A673 (cell line): ENCODE results near the gene PGP. TPM values are rescaled to one million over a fixed set of nuclear protein-coding genes. Genes with fewer than 3 reads are reported as not detected.

ENCODE experiments used
- BruUV-seq: library from RNA; stranded (reverse); fragments of 400-500 nt; replicated peaks from 2 replicates; lab custom pipeline; 2021; lab: Mats Ljungman, UMichigan
- CTCF ChIA-PET: fragments of 300-600 bp; sonication (Branson Sonifier 250); formaldehyde crosslinking; loops from one replicate; lab custom pipeline; 2022; ENCODE audit warnings: antibody characterized with exemption; lab: Charles Lee
- POLR2A ChIA-PET: fragments of 300-600 bp; sonication (Branson Sonifier 250); formaldehyde crosslinking; loops from one replicate; lab custom pipeline; 2022; ENCODE audit warnings: antibody characterized with exemption; ENCODE audit not compliant: low non-redundant PET; lab: Charles Lee
- DNase-seq: peaks from one replicate; pipeline ENCODE4 v3.0.0-alpha.2; 2015; ENCODE audit warnings: low spot score
- H3K27ac ChIP-seq: fragments of 200-600 bp; sonication (generic); 2 replicates; pipeline ENCODE4 v1.5.1; 2016; ENCODE audit warnings: mixed run types, low read depth, mild to moderate bottlenecking, mixed read lengths, antibody characterized with exemption, low read length; ENCODE audit not compliant: poor library complexity, severe bottlenecking
- H3K27me3 ChIP-seq: fragments of 200-600 bp; sonication (generic); replicated peaks from 2 replicates; pipeline ENCODE4 v1.6.1; 2017; ENCODE audit warnings: mixed run types, low read depth, mild to moderate bottlenecking, mixed read lengths, antibody characterized with exemption, low read length; ENCODE audit not compliant: insufficient read depth, poor library complexity
- H3K36me3 ChIP-seq: fragments of 200-600 bp; sonication (generic); 2 replicates; pipeline ENCODE4 v1.6.1; 2016; ENCODE audit warnings: mixed run types, mild to moderate bottlenecking, mixed read lengths, antibody characterized with exemption, low read length; ENCODE audit not compliant: insufficient read depth, poor library complexity, severe bottlenecking
- H3K4me1 ChIP-seq: fragments of 200-600 bp; sonication (generic); 2 replicates; pipeline ENCODE4 v1.6.1; 2017; ENCODE audit warnings: mixed run types, mild to moderate bottlenecking, mixed read lengths, antibody characterized with exemption, low read length; ENCODE audit not compliant: insufficient read depth, poor library complexity, severe bottlenecking
- H3K4me3 ChIP-seq: fragments of 200-600 bp; sonication (generic); 2 replicates; pipeline ENCODE4 v1.5.1; 2016; ENCODE audit warnings: low read depth, mixed run types, mild to moderate bottlenecking, mixed read lengths, low read length; ENCODE audit not compliant: poor library complexity, severe bottlenecking
- H3K9me3 ChIP-seq: fragments of 200-600 bp; sonication (generic); 2 replicates; pipeline ENCODE4 v1.6.1; 2016; ENCODE audit warnings: mixed run types, low read depth, mild to moderate bottlenecking, mixed read lengths, antibody characterized with exemption, low read length; ENCODE audit not compliant: poor library complexity, severe bottlenecking
- EZH2 ChIP-seq: fragments of 200-600 bp; sonication (generic); IDR thresholded peaks from 2 replicates; pipeline ENCODE4 v1.6.1; 2017; ENCODE audit warnings: borderline replicate concordance, low read depth, mild to moderate bottlenecking, mixed read lengths, antibody characterized with exemption, low read length; ENCODE audit not compliant: poor library complexity, severe bottlenecking
- intact Hi-C: fragments of 100-400 bp; cut with micrococcal nuclease; formaldehyde crosslinking; loops from one replicate; pipeline ENCODE4 v1.10.0; 2022; ENCODE audit not compliant: unreplicated experiment
- total RNA-seq: library from RNA; stranded (reverse); gene quantifications from 2 replicates; pipeline ENCODE4 v1.2.3, GENCODE V29; 2021
- TF ChIP-seq, protein P1 (sequence below): fragments of 300-800, 200-600 bp; sonication (generic); conservative IDR thresholded peaks from 2 replicates; pipeline ENCODE4 v1.5.1; 2017; ENCODE audit warnings: low read depth, mild to moderate bottlenecking, antibody characterized with exemption, low read length, moderate library complexity, mixed read lengths

PGP gene
- total RNA-seq, 1 experiment from 2014 or later, result 26.5 TPM

DNA sequence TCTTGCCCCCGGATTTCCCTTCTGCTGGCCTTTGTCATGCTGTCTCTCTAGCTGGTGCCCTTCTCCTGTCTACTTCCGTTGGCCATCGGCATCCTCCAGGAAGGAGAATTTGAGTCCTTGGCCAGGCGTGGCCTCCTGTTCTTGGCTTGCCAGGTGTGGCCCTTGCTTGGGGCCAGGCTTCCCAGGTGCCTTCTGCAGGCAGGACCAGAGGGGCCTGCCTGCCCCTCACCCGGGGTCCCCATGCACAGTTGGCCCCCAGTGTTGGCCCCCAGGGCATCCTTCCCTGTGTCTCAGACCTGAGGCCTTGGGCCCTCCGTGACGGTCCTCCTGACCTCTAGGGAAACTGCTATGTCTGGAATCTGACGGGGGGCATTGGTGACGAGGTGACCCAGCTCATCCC is 6.8 kb downstream of the PGP start:
- no peak for DNase-seq
- peaks cover 18% of the 10 kb centered on the region for H3K4me1 ChIP-seq
- H3K27me3 ChIP-seq, result no peaks in the 10 kb centered on the region
- H3K4me3 ChIP-seq, result no peak overlapping the region
- CTCF ChIA-PET, result no interaction called here
- no peaks in the 10 kb centered on the region for H3K9me3 ChIP-seq
- no peak overlapping the region for H3K27ac ChIP-seq
- intact Hi-C loops, result no loop called here
- POLR2A ChIA-PET, result no interaction called here
- peaks cover 31% of the 10 kb centered on the region for H3K36me3 ChIP-seq
- no TSS peak for BruUV-seq
- no peak for TF ChIP-seq EZH2
- TF ChIP-seq, protein P1, sequence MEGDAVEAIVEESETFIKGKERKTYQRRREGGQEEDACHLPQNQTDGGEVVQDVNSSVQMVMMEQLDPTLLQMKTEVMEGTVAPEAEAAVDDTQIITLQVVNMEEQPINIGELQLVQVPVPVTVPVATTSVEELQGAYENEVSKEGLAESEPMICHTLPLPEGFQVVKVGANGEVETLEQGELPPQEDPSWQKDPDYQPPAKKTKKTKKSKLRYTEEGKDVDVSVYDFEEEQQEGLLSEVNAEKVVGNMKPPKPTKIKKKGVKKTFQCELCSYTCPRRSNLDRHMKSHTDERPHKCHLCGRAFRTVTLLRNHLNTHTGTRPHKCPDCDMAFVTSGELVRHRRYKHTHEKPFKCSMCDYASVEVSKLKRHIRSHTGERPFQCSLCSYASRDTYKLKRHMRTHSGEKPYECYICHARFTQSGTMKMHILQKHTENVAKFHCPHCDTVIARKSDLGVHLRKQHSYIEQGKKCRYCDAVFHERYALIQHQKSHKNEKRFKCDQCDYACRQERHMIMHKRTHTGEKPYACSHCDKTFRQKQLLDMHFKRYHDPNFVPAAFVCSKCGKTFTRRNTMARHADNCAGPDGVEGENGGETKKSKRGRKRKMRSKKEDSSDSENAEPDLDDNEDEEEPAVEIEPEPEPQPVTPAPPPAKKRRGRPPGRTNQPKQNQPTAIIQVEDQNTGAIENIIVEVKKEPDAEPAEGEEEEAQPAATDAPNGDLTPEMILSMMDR, result no peak

- Histone ChIP-seq H3K27ac (peak overlapping the region; percentile 92), H3K4me3 (peak overlapping the region; percentile 74), H3K36me3 (peaks cover 31% of the 10 kb centered on the region), H3K4me1 (peaks cover 14% of the 10 kb centered on the region), H3K27me3 (no peaks in the 10 kb centered on the region), H3K9me3 (no peaks in the 10 kb centered on the region)
- no TSS peak for BruUV-seq
- ChIA-PET CTCF (interaction anchor here (0.5 kb wide), 1 partner anchor 295 kb away, joined by 3 read pairs; no protein-coding TSS in a partner anchor), POLR2A (interaction anchor here (0.6 kb wide), 1 partner anchor 1200 kb away, joined by 3 read pairs; no protein-coding TSS in a partner anchor)
- DNase-seq, result no peak
- no peak for TF ChIP-seq EZH2
- TF ChIP-seq, protein P1, result no peak
- intact Hi-C loops, result no loop called here
Measured at GRCh38 chr16:2206780-2207433, 7.7 kb downstream of the PGP start.

- TF ChIP-seq EZH2, result no peak
- TF ChIP-seq, protein P1, result no peak
- Histone ChIP-seq H3K27me3 (no peaks in the 10 kb centered on the region), H3K4me1 (peaks cover 14% of the 10 kb centered on the region), H3K36me3 (peaks cover 31% of the 10 kb centered on the region), H3K4me3 (peak overlapping the region; percentile 74), H3K9me3 (no peaks in the 10 kb centered on the region), H3K27ac (peak overlapping the region; percentile 92)
- intact Hi-C loops, result no loop called here
- CTCF ChIA-PET, result interaction anchor here (0.5 kb wide), 1 partner anchor 295 kb away, joined by 3 read pairs; no protein-coding TSS in a partner anchor
- POLR2A ChIA-PET, result interaction anchor here (0.6 kb wide), 1 partner anchor 1199 kb away, joined by 3 read pairs; no protein-coding TSS in a partner anchor
- BruUV-seq, result no TSS peak
- DNase-seq, result no peak
Measured at GRCh38 chr16:2206420-2206779, 8.2 kb downstream of the PGP start.
